ENCODE measurements around the gene DPP10. TPM values are rescaled to one million over a fixed set of nuclear protein-coding genes. Genes with fewer than 3 reads are reported as not detected.

DPP10 gene
- total RNA-seq, 3 donors from 2014 or later = 0.29 to 0.33 (median 0.32) TPM

GRCh38 chr2:114569166-114569565 lies 126.7 kb downstream of the DPP10 start:
- intact Hi-C loops (cut with DNase I; ENCODE audit: low total_unique reads) = no loop called here
- Histone ChIP-seq H3K36me3 (no peaks in the 10 kb centered on the region), H3K27me3 (no peaks in the 10 kb centered on the region), H3K9me3 (no peaks in the 10 kb centered on the region), H3K4me1 (no peaks in the 10 kb centered on the region), H3K4me3 (no peak overlapping the region), H3K27ac (no peak overlapping the region)
- no peak for DNase-seq (ENCODE audit: low spot score in 2 of 2)
- no peak for TF ChIP-seq CTCF (IDR thresholded peaks at IDR 0.05)
- no peak for TF ChIP-seq POLR2AphosphoS5 (IDR thresholded peaks at IDR 0.05)
- no peak for TF ChIP-seq POLR2A (IDR thresholded peaks at IDR 0.05)

GRCh38 chr2:114577657-114578056 lies 135.2 kb downstream of the DPP10 start:
- H3K9me3 ChIP-seq = no peaks in the 10 kb centered on the region
- no peak overlapping the region for H3K27ac ChIP-seq
- no peaks in the 10 kb centered on the region for H3K27me3 ChIP-seq
- no peak overlapping the region for H3K4me3 ChIP-seq
- TF ChIP-seq POLR2AphosphoS5 (IDR thresholded peaks at IDR 0.05) (no peak), CTCF (IDR thresholded peaks at IDR 0.05) (no peak), POLR2A (IDR thresholded peaks at IDR 0.05) (no peak)
- H3K4me1 ChIP-seq = no peaks in the 10 kb centered on the region
- intact Hi-C loops (cut with DNase I; ENCODE audit: low total_unique reads) = no loop called here
- no peak for DNase-seq (ENCODE audit: low spot score in 2 of 2)
- H3K36me3 ChIP-seq = no peaks in the 10 kb centered on the region

GRCh38 chr2:114579542-114579941 lies 137.1 kb downstream of the DPP10 start:
- intact Hi-C loops (cut with DNase I; ENCODE audit: low total_unique reads) = no loop called here
- Histone ChIP-seq H3K27me3 (no peaks in the 10 kb centered on the region), H3K9me3 (no peaks in the 10 kb centered on the region), H3K4me3 (no peak overlapping the region), H3K36me3 (no peaks in the 10 kb centered on the region), H3K27ac (no peak overlapping the region), H3K4me1 (no peaks in the 10 kb centered on the region)
- no peak for DNase-seq (ENCODE audit: low spot score in 2 of 2)
- TF ChIP-seq CTCF (IDR thresholded peaks at IDR 0.05) (no peak), POLR2A (IDR thresholded peaks at IDR 0.05) (no peak), POLR2AphosphoS5 (IDR thresholded peaks at IDR 0.05) (no peak)

DNA sequence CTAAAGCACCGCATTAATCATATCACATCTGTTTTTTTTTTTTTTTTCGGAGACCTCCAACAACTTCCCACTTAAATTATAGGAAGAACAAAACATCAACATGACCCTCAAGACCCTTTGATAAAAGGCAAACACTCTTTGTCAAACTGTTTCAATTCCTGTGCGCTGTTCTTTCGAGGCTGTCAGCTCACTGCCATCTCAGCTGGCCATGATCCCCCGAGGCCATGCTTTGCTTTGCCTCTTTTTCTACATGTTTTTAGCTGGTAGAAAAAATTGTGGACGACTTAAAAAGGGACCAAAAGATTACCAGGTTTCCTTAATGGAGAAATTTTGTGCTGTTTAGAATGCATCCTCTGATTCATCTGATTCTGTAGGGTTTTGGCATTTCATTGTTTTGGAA lies 138.2 kb downstream of the DPP10 start:
- Histone ChIP-seq H3K4me3 (no peak overlapping the region), H3K27ac (no peak overlapping the region), H3K9me3 (no peaks in the 10 kb centered on the region), H3K36me3 (no peaks in the 10 kb centered on the region), H3K4me1 (no peaks in the 10 kb centered on the region), H3K27me3 (no peaks in the 10 kb centered on the region)
- no peak for DNase-seq (ENCODE audit: low spot score in 2 of 2)
- TF ChIP-seq POLR2A (IDR thresholded peaks at IDR 0.05) = no peak
- TF ChIP-seq POLR2AphosphoS5 (IDR thresholded peaks at IDR 0.05) = no peak
- TF ChIP-seq CTCF (IDR thresholded peaks at IDR 0.05) = no peak
- intact Hi-C loops (cut with DNase I; ENCODE audit: low total_unique reads) = no loop called here

- Histone ChIP-seq H3K27ac (no peak overlapping the region), H3K4me3 (no peak overlapping the region), H3K4me1 (no peaks in the 10 kb centered on the region), H3K36me3 (no peaks in the 10 kb centered on the region), H3K9me3 (no peaks in the 10 kb centered on the region), H3K27me3 (no peaks in the 10 kb centered on the region)
- intact Hi-C loops (cut with DNase I; ENCODE audit: low total_unique reads) = no loop called here
- no peak for DNase-seq (ENCODE audit: low spot score in 2 of 2)
- TF ChIP-seq CTCF (IDR thresholded peaks at IDR 0.05) = no peak
- no peak for TF ChIP-seq POLR2AphosphoS5 (IDR thresholded peaks at IDR 0.05)
- no peak for TF ChIP-seq POLR2A (IDR thresholded peaks at IDR 0.05)
These were observed 155.9 kb downstream of the DPP10 start for GRCh38 chr2:114598329-114598728.
